HCT116 (cell line): ENCODE data around the gene MAGI3. TPM values are rescaled to one million over a fixed set of nuclear protein-coding genes. Genes with fewer than 3 reads are reported as not detected.

Experiments used
- ATAC-seq: fragments of 200-7000 bp; cut with Tn5 transposase; 2 replicates; pipeline ENCODE4 v1.9.1; 2020; ENCODE audit warnings: mild to moderate bottlenecking, moderate library complexity
- BruUV-seq: library from RNA; stranded (reverse); fragments of 400-500 nt; replicated peaks from 2 replicates; lab custom pipeline; 2021; lab: Mats Ljungman, UMichigan
- CTCF ChIA-PET: fragments of 300-600 bp; sonication (Branson Sonifier 250); formaldehyde crosslinking; loops from one replicate; lab custom pipeline; 2021; ENCODE audit warnings: antibody characterized with exemption; lab: Charles Lee
- POLR2A ChIA-PET: fragments of 300-600, 350-600 bp; sonication (Branson Sonifier 250); formaldehyde crosslinking; loops from one replicate; lab custom pipeline; 2021; ENCODE audit warnings: antibody characterized with exemption; lab: Charles Lee
- RAD21 ChIA-PET, 2 experiments: fragments of 300-600 bp; sonication (Branson Sonifier 250); formaldehyde crosslinking; loops; one replicate each; lab custom pipeline; 2023; ENCODE audit warnings: low total read pairs in 2 of 2; ENCODE audit not compliant: uncharacterized antibody in 2 of 2, unreplicated experiment in 2 of 2, low non-redundant PET in 1 of 2; lab: Charles Lee
- DNase-seq: peaks from one replicate; pipeline ENCODE4 v3.0.0-alpha.2; 2010; ENCODE audit warnings: low read depth, low spot score
- H2AFZ ChIP-seq: fragments of 200-600 bp; shearing (Covaris generic), sonication (generic); 2 replicates; pipeline ENCODE4 v1.6.1; 2017; ENCODE audit warnings: low read depth, mixed run types, mixed read lengths, antibody characterized with exemption, low read length; ENCODE audit not compliant: poor library complexity, severe bottlenecking
- H3K27ac ChIP-seq: 2 replicates; pipeline ENCODE4 v1.5.1; 2012; ENCODE audit warnings: low read depth, low read length
- H3K27me3 ChIP-seq: fragments of 200-600 bp; sonication (generic); 2 replicates; pipeline ENCODE4 v1.6.1; 2016; ENCODE audit warnings: mixed run types, low read length, mixed read lengths; ENCODE audit not compliant: insufficient read depth
- H3K36me3 ChIP-seq, 2 experiments: fragments of 200-500 bp in 1 of 2; fragments of 200-600 bp in 1 of 2; sonication (Bioruptor generic) in 1 of 2; sonication (generic) in 1 of 2; 2 replicates each; pipeline versions ENCODE4 v1.5.1 to v1.6.1; 2014 to 2016; ENCODE audit warnings: low read length in 2 of 2, inconsistent platforms in 1 of 2, mixed read lengths in 1 of 2, mixed run types in 1 of 2; ENCODE audit not compliant: insufficient read depth in 2 of 2, control insufficient read depth in 1 of 2
- H3K4me1 ChIP-seq, 2 experiments: fragments of 200-600 bp in 1 of 2; sonication (generic) in 1 of 2; 2 replicates each; pipeline versions ENCODE4 v1.5.1 to v1.6.1; 2012 to 2017; ENCODE audit warnings: low read length in 2 of 2, inconsistent platforms in 1 of 2, mild to moderate bottlenecking in 1 of 2, mixed read lengths in 1 of 2, mixed run types in 1 of 2, moderate library complexity in 1 of 2; ENCODE audit not compliant: insufficient read depth in 2 of 2, control insufficient read depth in 1 of 2
- H3K4me2 ChIP-seq: fragments of 200-600 bp; sonication (generic); 2 replicates; pipeline ENCODE4 v1.6.1; 2017; ENCODE audit warnings: mixed run types, low read length, mixed read lengths
- H3K4me3 ChIP-seq, 2 experiments: fragments of 200-600 bp in 1 of 2; sonication (generic) in 1 of 2; replicated peaks in 1 of 2; 2 replicates each; pipeline ENCODE4 v1.5.1; 2011 to 2016; ENCODE audit warnings: low read length in 2 of 2, control low read depth in 1 of 2, low read depth in 1 of 2, mild to moderate bottlenecking in 1 of 2, mixed read lengths in 1 of 2, mixed run types in 1 of 2
- H3K79me2 ChIP-seq: fragments of 200-600 bp; sonication (generic); 2 replicates; pipeline ENCODE4 v1.6.1; 2017; ENCODE audit warnings: mild to moderate bottlenecking, mixed run types, low read length, moderate library complexity, mixed read lengths; ENCODE audit not compliant: insufficient read depth
- H3K9ac ChIP-seq: fragments of 200-600 bp; sonication (generic); 2 replicates; pipeline ENCODE4 v1.6.1; 2016; ENCODE audit warnings: low read length, mixed read lengths
- H3K9me2 ChIP-seq: fragments of 200-600 bp; sonication (generic), shearing (Covaris generic); 2 replicates; pipeline ENCODE4 v1.6.1; 2017; ENCODE audit warnings: mixed run types, mild to moderate bottlenecking, moderate library complexity; ENCODE audit not compliant: insufficient read depth
- H3K9me3 ChIP-seq, 2 experiments: fragments of 200-500 bp in 1 of 2; fragments of 200-600 bp in 1 of 2; sonication (Bioruptor generic) in 1 of 2; sonication (generic) in 1 of 2; 2 replicates each; pipeline ENCODE4 v1.6.1; 2014 to 2017; ENCODE audit warnings: low read length in 2 of 2, mixed read lengths in 2 of 2, inconsistent platforms in 1 of 2, low read depth in 1 of 2, mild to moderate bottlenecking in 1 of 2, mixed run types in 1 of 2, moderate library complexity in 1 of 2; ENCODE audit not compliant: control insufficient read depth in 1 of 2, insufficient read depth in 1 of 2
- H4K20me1 ChIP-seq: fragments of 200-600 bp; sonication (generic), shearing (Covaris generic); 2 replicates; pipeline ENCODE4 v1.6.1; 2017; ENCODE audit warnings: mixed run types, mild to moderate bottlenecking, moderate library complexity; ENCODE audit not compliant: insufficient read depth
- EGR1 ChIP-seq: IDR thresholded peaks from 2 replicates; pipeline ENCODE4 v1.6.1; 2012; ENCODE audit warnings: low read depth
- SP1 ChIP-seq: IDR thresholded peaks from 2 replicates; pipeline ENCODE4 v1.6.1; 2012; ENCODE audit warnings: low read depth
- ZNF274 ChIP-seq: fragments of 200-500 bp; sonication (Bioruptor generic); IDR thresholded peaks from 2 replicates; pipeline ENCODE4 v1.6.1; 2014; ENCODE audit warnings: mild to moderate bottlenecking, low read depth, low read length, inconsistent platforms
- intact Hi-C: fragments of 100-400 bp; cut with micrococcal nuclease; formaldehyde crosslinking; loops from 2 replicates; pipeline ENCODE4 v1.10.0; 2022
- total RNA-seq: library from RNA; stranded (reverse); gene quantifications from one replicate; pipeline ENCODE4 v1.2.1, GENCODE V29; 2021; ENCODE audit not compliant: unreplicated experiment
- TF ChIP-seq, protein P1 (sequence below): IDR thresholded peaks from 2 replicates; pipeline ENCODE4 v1.6.1; 2012

MAGI3 gene
- total RNA-seq, 1 experiment from 2014 or later: 11.8 TPM

DNA sequence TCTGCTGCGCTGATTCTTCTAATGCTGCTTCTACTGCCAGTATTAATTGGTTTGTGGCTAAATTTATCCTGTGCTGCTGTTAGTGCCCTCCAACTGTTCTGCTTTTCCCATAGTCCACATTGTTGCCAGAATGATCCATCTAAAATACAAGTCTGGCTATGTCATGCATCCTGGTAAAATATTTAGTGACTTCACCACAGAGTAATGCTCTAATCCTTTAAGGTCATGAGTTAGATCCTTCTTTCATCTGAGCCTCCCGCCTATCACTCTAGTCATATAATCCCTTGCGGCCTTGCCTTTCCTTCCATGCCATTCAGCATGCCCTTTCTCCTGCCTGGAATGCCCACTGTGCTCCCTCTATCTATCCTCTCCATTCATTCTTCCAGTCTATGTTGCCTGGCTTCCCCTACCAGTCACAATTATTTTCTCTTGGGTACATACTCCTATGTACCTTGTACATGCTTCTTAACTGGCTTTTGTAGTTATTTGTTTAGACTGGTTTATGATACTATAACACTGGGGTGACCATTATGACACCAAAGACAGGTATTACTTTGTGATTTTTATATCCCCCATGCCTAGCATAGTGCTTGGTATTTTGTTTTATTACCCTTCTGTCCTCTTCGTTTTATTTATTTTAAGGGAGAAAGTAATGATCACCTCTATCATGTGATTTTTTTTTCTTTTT lies 144.0 kb downstream of the MAGI3 start:
- ChIA-PET RAD21 (no interaction called here), POLR2A (no interaction called here), CTCF (no interaction called here)
- Histone ChIP-seq H3K79me2 (peaks cover 13% of the 10 kb centered on the region), H3K27me3 (no peaks in the 10 kb centered on the region), H3K4me2 (peak overlapping the region; percentile 20; the same call in 1 of the 2 replicates), H3K4me3 (no peak overlapping the region), H4K20me1 (no peaks in the 10 kb centered on the region), H3K27ac (no peak overlapping the region), H2AFZ (no peak overlapping the region), H3K9me3 (peaks cover 0 to 1% of the 10 kb centered on the region in 2 experiments; a peak in 1 of 4 replicates), H3K36me3 (no peaks in the 10 kb centered on the region), H3K9ac (no peak overlapping the region), H3K4me1 (peaks cover 2 to 12% of the 10 kb centered on the region in 2 experiments; a peak in 2 of 4 replicates), H3K9me2 (no peaks in the 10 kb centered on the region)
- intact Hi-C loops: no loop called here
- DNase-seq: no peak
- TF ChIP-seq ZNF274 (no peak), SP1 (no peak)
- peak; percentile 36; the same call in 1 of the 2 replicates for ATAC-seq
- no TSS peak for BruUV-seq

DNA sequence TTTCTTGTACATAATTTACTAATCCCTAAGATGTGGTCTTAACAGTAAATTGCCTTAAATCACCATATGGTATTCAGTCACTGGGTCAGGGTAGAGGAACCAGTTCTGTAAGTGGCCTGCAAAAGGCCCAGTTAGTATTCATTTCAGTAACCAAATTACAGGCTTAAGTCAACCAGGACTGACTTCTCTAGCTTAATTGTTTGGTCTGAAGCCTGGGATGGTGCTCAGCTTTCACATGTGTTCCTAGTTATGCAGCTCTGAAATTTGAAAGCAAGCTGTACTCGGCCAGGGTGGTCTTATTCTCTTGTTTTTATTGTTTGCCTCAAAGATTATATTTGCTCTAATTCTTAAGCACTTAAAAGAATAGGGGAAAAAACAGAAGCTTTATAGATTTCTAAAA lies 144.6 kb downstream of the MAGI3 start:
- TF ChIP-seq, protein P1, sequence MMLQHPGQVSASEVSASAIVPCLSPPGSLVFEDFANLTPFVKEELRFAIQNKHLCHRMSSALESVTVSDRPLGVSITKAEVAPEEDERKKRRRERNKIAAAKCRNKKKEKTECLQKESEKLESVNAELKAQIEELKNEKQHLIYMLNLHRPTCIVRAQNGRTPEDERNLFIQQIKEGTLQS: no peak
- TF ChIP-seq EGR1: no peak
- peaks cover 13% of the 10 kb centered on the region for H3K79me2 ChIP-seq
- no peak overlapping the region for H3K27ac ChIP-seq
- H3K4me3 ChIP-seq: no peak overlapping the region
- no peaks in the 10 kb centered on the region for H3K9me2 ChIP-seq
- no peak overlapping the region for H3K9ac ChIP-seq
- peaks cover 2 to 12% of the 10 kb centered on the region in 2 experiments; a peak in 2 of 4 replicates for H3K4me1 ChIP-seq
- no peaks in the 10 kb centered on the region for H3K36me3 ChIP-seq
- H3K27me3 ChIP-seq: no peaks in the 10 kb centered on the region
- no peak for DNase-seq
- no peak for ATAC-seq
- H3K4me2 ChIP-seq: no peak overlapping the region
- H2AFZ ChIP-seq: no peak overlapping the region
- H3K9me3 ChIP-seq: no peaks in the 10 kb centered on the region
- RAD21 ChIA-PET: no interaction called here
- POLR2A ChIA-PET: no interaction called here
- BruUV-seq: no TSS peak
- intact Hi-C loops: no loop called here
- CTCF ChIA-PET: no interaction called here
- no peaks in the 10 kb centered on the region for H4K20me1 ChIP-seq
